ENCODE measurements around the gene ABCC3.

The ABCC3 gene

GRCh38 chr17:50688245-50688644 is 53.6 kb downstream of the ABCC3 start:
- H3K9me3 ChIP-seq (ENCODE audit: low read depth, low read length), result no peaks in the 10 kb centered on the region
- peaks cover 7% of the 10 kb centered on the region for H3K36me3 ChIP-seq (ENCODE audit: insufficient read depth, low read length)
- no peak for TF ChIP-seq EZH2 (IDR thresholded peaks at IDR 0.05)
- TF ChIP-seq POLR2AphosphoS5 (IDR thresholded peaks at IDR 0.05; ENCODE audit: borderline replicate concordance, low read depth, low read length), result no peak
- TF ChIP-seq FOXP2 (optimal IDR thresholded peaks at IDR 0.05; ENCODE audit: control extremely low read depth, extremely low read length, insufficient read depth), result no peak
- no peak overlapping the region for H3K9ac ChIP-seq (ENCODE audit: insufficient read length)
- DNase-seq (ENCODE audit: low read depth, low spot score), result no peak
- no peak overlapping the region for H3K27ac ChIP-seq
- H3K4me3 ChIP-seq, result no peak overlapping the region

GRCh38 chr17:50689251-50689650 is 54.6 kb downstream of the ABCC3 start:
- no peak overlapping the region for H3K27ac ChIP-seq
- H3K9me3 ChIP-seq (ENCODE audit: low read depth, low read length), result no peaks in the 10 kb centered on the region
- H3K4me3 ChIP-seq, result no peak overlapping the region
- TF ChIP-seq FOXP2 (optimal IDR thresholded peaks at IDR 0.05; ENCODE audit: control extremely low read depth, extremely low read length, insufficient read depth) (no peak), EZH2 (IDR thresholded peaks at IDR 0.05) (no peak), POLR2AphosphoS5 (IDR thresholded peaks at IDR 0.05; ENCODE audit: borderline replicate concordance, low read depth, low read length) (no peak)
- no peak for DNase-seq (ENCODE audit: low read depth, low spot score)
- H3K9ac ChIP-seq (ENCODE audit: insufficient read length), result no peak overlapping the region
- H3K36me3 ChIP-seq (ENCODE audit: insufficient read depth, low read length), result peaks cover 15% of the 10 kb centered on the region

- TF ChIP-seq FOXP2 (optimal IDR thresholded peaks at IDR 0.05; ENCODE audit: control extremely low read depth, extremely low read length, insufficient read depth) (no peak), POLR2AphosphoS5 (IDR thresholded peaks at IDR 0.05; ENCODE audit: borderline replicate concordance, low read depth, low read length) (no peak), EZH2 (IDR thresholded peaks at IDR 0.05) (no peak)
These were observed 55.5 kb downstream of the ABCC3 start for GRCh38 chr17:50689956-50690886.

GRCh38 chr17:50690887-50691549 is 56.3 kb downstream of the ABCC3 start:
- Histone ChIP-seq H3K27ac (no peak overlapping the region), H3K9ac (ENCODE audit: insufficient read length) (no peak overlapping the region), H3K9me3 (ENCODE audit: low read depth, low read length) (no peaks in the 10 kb centered on the region), H3K4me3 (no peak overlapping the region), H3K36me3 (ENCODE audit: insufficient read depth, low read length) (peaks cover 32% of the 10 kb centered on the region)
- no peak for DNase-seq (ENCODE audit: low read depth, low spot score)
- TF ChIP-seq EZH2 (IDR thresholded peaks at IDR 0.05) (no peak), FOXP2 (optimal IDR thresholded peaks at IDR 0.05; ENCODE audit: control extremely low read depth, extremely low read length, insufficient read depth) (no peak), POLR2AphosphoS5 (IDR thresholded peaks at IDR 0.05; ENCODE audit: borderline replicate concordance, low read depth, low read length) (no peak)

More at GRCh38 chr17:50689956-50690886, 55.5 kb downstream of the ABCC3 start:
- Histone ChIP-seq H3K9ac (ENCODE audit: insufficient read length) (no peak overlapping the region), H3K4me3 (no peak overlapping the region), H3K36me3 (ENCODE audit: insufficient read depth, low read length) (peaks cover 24% of the 10 kb centered on the region), H3K27ac (no peak overlapping the region), H3K9me3 (ENCODE audit: low read depth, low read length) (no peaks in the 10 kb centered on the region)
- DNase-seq (ENCODE audit: low read depth, low spot score), result no peak

- DNase-seq (ENCODE audit: low read depth, low spot score), result no peak
- Histone ChIP-seq H3K9ac (ENCODE audit: insufficient read length) (no peak overlapping the region), H3K36me3 (ENCODE audit: insufficient read depth, low read length) (peaks cover 40% of the 10 kb centered on the region), H3K27ac (no peak overlapping the region), H3K9me3 (ENCODE audit: low read depth, low read length) (no peaks in the 10 kb centered on the region), H3K4me3 (no peak overlapping the region)
- TF ChIP-seq FOXP2 (optimal IDR thresholded peaks at IDR 0.05; ENCODE audit: control extremely low read depth, extremely low read length, insufficient read depth) (no peak), POLR2AphosphoS5 (IDR thresholded peaks at IDR 0.05; ENCODE audit: borderline replicate concordance, low read depth, low read length) (no peak; the same call in 1 of the 2 replicates), EZH2 (IDR thresholded peaks at IDR 0.05) (no peak)
These were observed 57.1 kb downstream of the ABCC3 start for GRCh38 chr17:50691550-50692447.

- TF ChIP-seq POLR2AphosphoS5 (IDR thresholded peaks at IDR 0.05; ENCODE audit: borderline replicate concordance, low read depth, low read length) (no peak), EZH2 (IDR thresholded peaks at IDR 0.05) (no peak), FOXP2 (optimal IDR thresholded peaks at IDR 0.05; ENCODE audit: control extremely low read depth, extremely low read length, insufficient read depth) (no peak)
- H3K36me3 ChIP-seq (ENCODE audit: insufficient read depth, low read length), result peaks cover 47% of the 10 kb centered on the region
- H3K27ac ChIP-seq, result no peak overlapping the region
- no peak for DNase-seq (ENCODE audit: low read depth, low spot score)
- no peaks in the 10 kb centered on the region for H3K9me3 ChIP-seq (ENCODE audit: low read depth, low read length)
- no peak overlapping the region for H3K4me3 ChIP-seq
- H3K9ac ChIP-seq (ENCODE audit: insufficient read length), result no peak overlapping the region
These were observed 57.9 kb downstream of the ABCC3 start for GRCh38 chr17:50692448-50693035.

GRCh38 chr17:50693036-50693682 is 58.5 kb downstream of the ABCC3 start:
- peaks cover 53% of the 10 kb centered on the region for H3K36me3 ChIP-seq (ENCODE audit: insufficient read depth, low read length)
- TF ChIP-seq FOXP2 (optimal IDR thresholded peaks at IDR 0.05; ENCODE audit: control extremely low read depth, extremely low read length, insufficient read depth), result no peak
- DNase-seq (ENCODE audit: low read depth, low spot score), result no peak
- no peak overlapping the region for H3K4me3 ChIP-seq
- no peak overlapping the region for H3K9ac ChIP-seq (ENCODE audit: insufficient read length)
- no peaks in the 10 kb centered on the region for H3K9me3 ChIP-seq (ENCODE audit: low read depth, low read length)
- H3K27ac ChIP-seq, result no peak overlapping the region
